Ramos (cell line): Measurements from ENCODE around the gene RD3L.
"Not testable (repeated sequence)": the region's sequence is repeated elsewhere in the genome, so short reads cannot be mapped to it uniquely, and the experiment has no call there.

Source experiments
- in situ Hi-C: fragments of 300-500 bp; cut with MboI; formaldehyde crosslinking; loops from one replicate; pipeline ENCODE4 v1.14.3; 2022; ENCODE audit warnings: low sequenced_read_pairs; ENCODE audit not compliant: unreplicated experiment

The RD3L gene

GRCh38 chr14:103941973-103942736 is at the start of gene RD3L:
Gene RD3L (minus strand): TSS chr14:103942529. CDS start chr14:103941695, 834 bp downstream.
- in situ Hi-C loops, result no loop called here

GRCh38 chr14:103989964-103990363 is 47.6 kb upstream of the RD3L start:
- in situ Hi-C loops, result no loop called here

- in situ Hi-C loops, result no loop called here
Measured at GRCh38 chr14:103989034-103989433, 46.7 kb upstream of the RD3L start.

GRCh38 chr14:103984196-103984595 is 41.9 kb upstream of the RD3L start:
- in situ Hi-C loops, result no loop called here

GRCh38 chr14:103980623-103981238 is 38.4 kb upstream of the RD3L start:
- in situ Hi-C loops, result not testable (repeated sequence)

- in situ Hi-C loops, result no loop called here
Measured at GRCh38 chr14:103974575-103974974, 32.2 kb upstream of the RD3L start.

- in situ Hi-C loops, result no loop called here
Measured at GRCh38 chr14:103973354-103973753, 31.0 kb upstream of the RD3L start.

- in situ Hi-C loops, result no loop called here
Measured at GRCh38 chr14:103969961-103970360, 27.6 kb upstream of the RD3L start.

- in situ Hi-C loops, result no loop called here
Measured at GRCh38 chr14:103966631-103967030, 24.3 kb upstream of the RD3L start.

- in situ Hi-C loops, result no loop called here
Measured at GRCh38 chr14:103961928-103962578, 19.7 kb upstream of the RD3L start.

- in situ Hi-C loops, result no loop called here
Measured at GRCh38 chr14:103960457-103961055, 18.2 kb upstream of the RD3L start.

GRCh38 chr14:103949131-103949790 is 6.9 kb upstream of the RD3L start:
- in situ Hi-C loops, result no loop called here

GRCh38 chr14:103948442-103948841 is 6.1 kb upstream of the RD3L start:
- in situ Hi-C loops, result no loop called here

- in situ Hi-C loops, result no loop called here
Measured at GRCh38 chr14:103946975-103947374, 4.6 kb upstream of the RD3L start.

GRCh38 chr14:103943673-103944072 is 1.3 kb upstream of the RD3L start:
- in situ Hi-C loops, result no loop called here

- in situ Hi-C loops, result no loop called here
Measured at GRCh38 chr14:103941462-103941861, 867 bp downstream of the RD3L start.

- in situ Hi-C loops, result no loop called here
Measured at GRCh38 chr14:103935102-103935501, 7.2 kb downstream of the RD3L start.

- in situ Hi-C loops, result no loop called here
Measured at GRCh38 chr14:103932791-103933490, 9.4 kb downstream of the RD3L start.

- in situ Hi-C loops, result no loop called here
Measured at GRCh38 chr14:103931422-103931821, 10.9 kb downstream of the RD3L start.

- in situ Hi-C loops, result no loop called here
Measured at GRCh38 chr14:103930051-103930604, 12.2 kb downstream of the RD3L start.
